NCI-H2196 treated with DMSO at 0.1 percent for 48 hours (cell line): ENCODE results near the gene PTPRN2.

Experiments
- DNase-seq: peaks from one replicate; lab custom pipeline; 2025; ENCODE audit not compliant: unreplicated experiment; lab: John Stamatoyannopoulos, UW

PTPRN2 gene

DNA sequence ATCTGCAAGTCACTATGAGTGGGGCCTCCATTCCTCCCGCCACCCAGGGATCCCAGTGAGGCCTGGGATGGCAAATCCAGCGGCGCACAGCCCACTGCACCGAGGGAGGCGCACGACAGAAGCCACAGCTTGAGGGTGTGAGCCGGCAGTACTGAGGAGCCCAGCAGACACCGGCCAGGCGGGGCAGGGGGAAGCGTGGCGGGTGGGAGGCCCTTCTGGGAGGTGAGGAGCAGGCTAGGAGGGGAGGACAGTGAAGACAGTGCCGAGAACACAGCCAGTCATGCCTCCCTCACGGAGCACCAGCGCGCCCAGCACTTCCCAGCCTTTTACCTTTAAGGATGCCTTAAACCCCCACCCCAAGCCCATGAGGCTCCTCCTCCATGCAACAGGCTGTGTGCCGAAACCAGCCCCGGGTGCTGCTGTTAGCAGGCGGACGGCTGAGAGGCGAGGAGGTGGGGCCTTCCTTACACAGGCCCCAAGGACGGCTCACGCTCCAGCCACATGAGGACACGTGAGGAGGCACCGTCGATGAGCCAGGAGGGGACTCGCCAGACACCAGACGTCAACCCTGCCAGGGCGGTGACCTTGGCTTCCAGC is 258.5 kb downstream of the PTPRN2 start:
- DNase-seq, result no peak

DNA sequence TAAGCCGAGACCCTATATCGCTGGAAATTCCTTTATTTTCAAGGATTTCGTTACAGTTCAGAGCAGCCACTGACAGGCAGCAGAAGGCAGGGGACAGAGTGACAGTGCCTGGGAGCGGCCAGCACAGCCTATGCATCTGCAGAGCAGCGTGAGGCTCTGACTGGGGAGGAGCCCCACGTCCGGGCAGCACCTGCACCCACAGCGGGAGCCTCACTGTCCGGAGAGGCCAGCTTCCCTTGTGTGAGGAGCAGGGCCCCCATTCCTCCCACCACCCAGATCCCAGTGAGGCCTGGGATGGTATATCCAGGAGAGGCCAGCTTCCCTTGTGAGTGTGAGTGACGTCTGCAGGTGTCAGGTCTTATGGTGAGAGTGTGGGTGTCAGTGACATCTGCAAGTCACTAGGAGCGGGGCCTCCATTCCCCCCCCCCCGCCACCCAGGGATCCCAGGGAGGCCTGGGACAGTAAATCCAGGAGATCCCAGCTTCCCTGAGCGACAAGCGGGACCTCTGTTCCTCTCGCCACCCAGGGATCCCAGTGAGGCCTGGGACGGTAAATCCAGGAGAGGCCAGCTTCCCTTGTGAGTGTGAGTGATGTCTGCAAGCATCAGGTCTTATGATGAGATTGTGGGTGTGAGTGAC is 259.1 kb downstream of the PTPRN2 start:
- DNase-seq, result no peak

DNA sequence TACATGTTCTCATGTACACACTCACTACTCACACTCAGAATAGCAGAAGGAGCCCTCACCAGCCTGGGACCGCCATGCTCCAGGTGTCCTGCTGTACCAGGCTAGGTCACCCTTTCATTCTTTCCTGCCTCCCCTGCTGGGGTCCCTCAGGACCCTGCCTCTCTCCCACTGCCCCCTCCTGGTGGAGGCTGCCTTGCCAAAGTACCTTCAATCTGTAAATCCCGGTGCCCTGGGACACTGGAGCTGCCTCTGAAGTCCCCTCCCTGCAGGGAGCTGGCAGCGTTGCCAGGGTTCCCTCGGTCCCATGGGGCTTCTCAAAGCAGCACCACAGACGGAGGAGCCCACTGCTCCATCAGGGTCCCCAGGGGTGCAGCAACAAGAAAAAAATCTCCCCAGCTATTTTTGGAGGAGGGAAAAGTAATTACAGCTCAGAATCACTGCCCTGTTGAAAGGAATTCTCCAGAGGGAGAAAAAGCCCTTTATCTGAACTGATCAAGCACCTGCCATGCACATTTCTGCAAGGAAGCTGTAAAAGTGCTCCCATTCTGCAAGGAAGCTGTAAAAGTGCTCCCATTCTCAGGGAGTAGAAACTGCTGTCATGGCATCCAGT is 259.9 kb downstream of the PTPRN2 start:
- DNase-seq, result no peak

DNA sequence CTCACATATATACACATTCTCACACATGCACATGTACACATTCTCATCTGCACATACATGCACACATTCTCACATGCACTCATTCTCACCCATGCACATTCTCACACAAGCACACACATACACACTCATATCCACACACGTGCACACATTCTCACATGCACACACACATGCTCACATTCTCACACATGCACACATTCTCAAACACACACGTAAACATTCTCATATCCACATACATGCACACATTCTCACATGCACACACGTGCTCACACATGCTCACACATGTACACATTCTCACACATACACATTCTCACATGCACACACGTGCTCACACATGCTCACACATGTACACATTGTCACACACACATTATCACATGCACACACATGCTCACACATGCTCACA is 260.6 kb downstream of the PTPRN2 start:
- no peak for DNase-seq

DNA sequence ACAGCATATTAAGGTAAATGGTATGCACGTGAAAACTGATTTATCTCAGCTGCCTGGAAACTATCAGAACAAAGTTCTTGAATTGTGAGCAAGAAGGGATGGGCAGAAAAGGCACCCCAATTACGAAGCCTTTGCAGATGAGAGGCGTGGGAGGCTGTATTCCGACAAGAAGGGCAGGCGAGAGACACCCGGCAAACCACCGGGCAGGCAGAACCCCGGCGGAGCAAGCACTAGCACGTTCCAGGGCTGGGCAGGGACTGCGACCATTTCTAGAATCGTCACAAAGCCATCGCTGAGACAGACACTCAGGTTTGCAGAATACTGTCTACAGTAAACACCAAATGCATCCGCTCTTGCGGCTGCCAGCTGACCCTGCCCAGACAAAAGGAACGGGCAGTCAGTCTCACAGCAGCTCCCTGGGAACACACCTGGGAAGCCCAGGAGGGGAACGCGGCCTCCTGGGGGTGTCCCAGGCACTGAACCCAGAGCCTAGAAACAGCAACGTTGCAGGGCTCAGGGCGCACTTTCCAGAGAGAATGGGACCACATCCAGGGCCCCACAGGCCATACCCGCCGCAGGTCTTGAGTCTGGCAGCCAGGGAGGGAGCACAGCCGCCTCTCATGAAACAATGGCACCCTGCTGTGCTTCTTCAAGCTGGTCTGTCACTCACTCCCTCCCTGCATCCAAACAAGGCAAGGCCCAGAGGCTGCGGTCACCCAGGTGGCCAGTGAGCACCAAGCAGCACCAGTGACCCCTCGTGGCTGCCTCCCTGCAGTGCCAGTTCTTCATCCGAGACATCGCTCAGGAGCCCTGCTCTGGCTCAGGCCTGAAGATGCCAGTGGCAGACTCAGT is 261.9 kb downstream of the PTPRN2 start:
- peak; percentile 49 for DNase-seq

DNA sequence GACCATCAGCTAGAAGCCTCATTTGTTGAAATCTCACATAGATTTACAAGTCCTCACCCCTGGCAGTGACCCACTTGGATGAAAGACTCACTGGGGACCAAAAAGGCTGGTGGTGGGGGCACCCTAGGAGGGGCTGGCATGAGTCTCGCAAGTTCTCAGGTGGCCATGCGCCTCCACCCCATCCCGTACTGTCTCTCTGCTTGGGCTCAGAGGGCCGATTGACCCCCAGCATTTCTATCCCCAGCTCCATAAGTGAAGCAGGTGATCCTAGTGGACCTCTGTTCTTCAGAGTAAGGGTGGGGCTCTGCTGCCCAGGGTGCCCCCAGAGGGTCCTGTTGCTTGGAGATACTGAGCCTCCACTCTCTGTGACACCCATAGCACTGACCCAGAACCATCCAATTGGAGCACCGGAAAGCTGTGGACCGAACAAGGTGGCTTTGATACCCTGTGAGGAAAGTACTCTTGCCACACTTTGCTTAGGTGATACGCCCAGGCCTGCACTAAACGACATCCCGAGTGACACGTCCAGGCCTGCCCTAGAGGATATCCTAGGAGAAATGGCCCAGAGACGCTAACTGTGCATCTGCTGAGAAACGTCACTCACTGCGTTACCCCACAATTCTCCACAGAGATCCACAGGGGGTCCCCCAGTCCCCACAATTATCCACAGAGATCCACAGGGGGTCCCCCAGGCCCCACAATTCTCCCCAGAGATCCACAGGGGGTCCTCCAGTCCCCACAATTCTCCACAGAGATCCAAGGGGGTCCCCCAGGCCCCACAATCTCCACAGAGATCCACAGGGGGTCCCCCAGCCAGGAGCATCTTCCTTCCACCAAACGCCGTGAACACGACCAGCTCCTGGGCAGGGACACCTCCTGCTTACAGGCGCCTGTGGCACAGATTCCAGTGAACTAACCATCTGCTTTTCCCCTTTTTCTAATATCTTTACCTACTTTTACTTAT is 262.9 kb downstream of the PTPRN2 start:
- no peak for DNase-seq

DNA sequence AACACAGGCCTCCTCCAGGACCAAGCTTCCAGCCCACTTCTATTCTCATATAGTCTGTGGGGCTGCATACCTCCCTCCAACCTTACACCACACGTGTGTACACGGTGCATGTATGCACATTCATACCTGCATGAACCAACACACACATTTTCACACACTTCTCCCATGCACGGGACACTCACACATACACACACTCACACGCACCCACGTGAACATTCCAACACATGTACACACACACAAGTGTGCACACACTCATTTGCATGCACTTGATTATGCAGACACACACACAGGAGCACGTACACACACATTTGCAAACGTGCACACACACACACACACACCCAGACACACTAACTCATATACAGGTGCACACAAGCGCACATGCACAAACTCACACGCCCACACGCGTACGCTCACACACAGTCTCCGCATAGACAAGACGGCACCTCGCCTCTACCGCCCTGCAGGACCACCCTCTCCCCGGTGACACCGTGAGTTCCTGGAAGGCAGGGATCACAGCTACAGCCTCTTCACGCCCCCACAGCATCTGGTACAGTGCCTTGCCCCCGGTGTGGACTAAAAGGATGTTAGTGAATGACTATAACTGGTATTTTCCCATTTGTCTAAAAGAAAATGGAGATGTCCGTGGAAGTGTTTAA is 263.8 kb downstream of the PTPRN2 start:
- DNase-seq, result no peak

DNA sequence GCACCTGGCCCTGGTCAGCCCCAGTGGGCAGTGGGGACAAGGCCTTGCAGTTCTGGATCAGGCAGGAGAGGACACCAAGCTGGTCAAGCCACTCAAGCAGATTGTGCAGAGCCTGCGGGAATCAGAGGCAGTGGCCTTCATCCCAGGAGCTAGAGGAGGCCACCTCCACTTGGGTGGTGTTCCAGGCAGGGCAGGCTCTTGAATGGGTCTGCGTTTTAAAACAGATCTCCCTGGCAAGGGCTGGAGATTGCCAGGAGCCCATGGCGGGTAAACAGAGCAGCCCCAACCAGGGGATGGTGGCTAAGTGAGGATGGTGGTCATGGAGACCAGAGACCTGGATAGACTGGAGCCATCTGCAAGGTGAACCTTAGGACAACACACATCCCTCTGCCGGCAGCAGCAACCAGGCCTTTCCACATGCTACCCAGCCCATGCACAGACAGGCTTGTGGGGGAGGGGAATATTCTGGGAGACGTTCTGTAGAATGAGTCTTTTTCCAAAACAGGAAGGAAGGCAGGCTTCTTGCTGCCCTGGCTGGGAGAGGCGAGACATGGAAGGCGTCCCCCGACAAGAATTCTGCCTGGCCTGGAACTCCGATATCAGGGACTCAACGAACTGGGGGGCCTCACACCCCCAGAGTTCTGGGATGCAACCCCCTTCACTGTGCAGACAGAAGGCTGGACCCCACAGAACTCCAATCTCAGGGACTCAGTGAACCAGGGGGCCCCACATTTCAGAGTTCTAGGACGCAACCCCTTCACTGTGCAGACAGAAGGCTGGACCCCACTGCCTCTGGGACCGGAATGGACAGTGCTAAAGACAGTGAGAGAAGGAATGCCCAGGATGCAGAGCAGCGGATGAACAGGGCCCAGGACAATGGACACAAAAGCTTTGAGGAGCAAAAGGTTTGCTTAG is 264.8 kb downstream of the PTPRN2 start:
- DNase-seq, result no peak

DNA sequence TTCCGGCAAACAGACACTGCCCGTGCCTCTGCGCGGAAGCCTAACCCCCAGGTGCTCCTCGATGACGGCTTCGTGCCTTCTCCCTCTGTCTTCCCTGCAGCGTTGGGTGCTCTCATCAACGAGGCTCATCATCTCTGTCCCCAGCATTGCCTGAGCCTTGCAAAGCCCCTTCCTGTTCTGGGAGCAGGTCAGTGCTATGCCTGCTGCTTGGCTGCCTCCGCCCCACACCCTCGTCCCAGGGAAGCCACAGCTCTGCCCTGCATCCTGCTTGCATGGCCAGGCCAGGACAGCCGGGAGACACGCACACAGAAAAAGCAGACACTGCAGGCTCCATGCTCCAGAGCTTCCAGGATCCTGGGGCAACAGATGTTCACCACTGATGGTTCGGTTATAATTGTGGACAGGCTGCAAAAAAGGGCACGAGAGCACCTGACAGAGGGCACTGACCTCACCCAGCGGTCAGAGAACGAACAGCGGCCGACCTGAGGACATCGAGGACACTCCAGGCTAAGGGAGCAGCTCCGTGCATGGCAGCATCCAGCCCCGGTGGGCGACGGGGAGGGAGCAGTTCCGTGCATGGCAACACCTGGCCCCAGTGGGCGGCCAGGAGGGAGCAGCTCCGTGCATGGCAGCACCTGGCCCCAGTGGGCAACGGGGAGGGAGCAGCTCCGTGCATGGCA is 265.5 kb downstream of the PTPRN2 start:
- no peak for DNase-seq

DNA sequence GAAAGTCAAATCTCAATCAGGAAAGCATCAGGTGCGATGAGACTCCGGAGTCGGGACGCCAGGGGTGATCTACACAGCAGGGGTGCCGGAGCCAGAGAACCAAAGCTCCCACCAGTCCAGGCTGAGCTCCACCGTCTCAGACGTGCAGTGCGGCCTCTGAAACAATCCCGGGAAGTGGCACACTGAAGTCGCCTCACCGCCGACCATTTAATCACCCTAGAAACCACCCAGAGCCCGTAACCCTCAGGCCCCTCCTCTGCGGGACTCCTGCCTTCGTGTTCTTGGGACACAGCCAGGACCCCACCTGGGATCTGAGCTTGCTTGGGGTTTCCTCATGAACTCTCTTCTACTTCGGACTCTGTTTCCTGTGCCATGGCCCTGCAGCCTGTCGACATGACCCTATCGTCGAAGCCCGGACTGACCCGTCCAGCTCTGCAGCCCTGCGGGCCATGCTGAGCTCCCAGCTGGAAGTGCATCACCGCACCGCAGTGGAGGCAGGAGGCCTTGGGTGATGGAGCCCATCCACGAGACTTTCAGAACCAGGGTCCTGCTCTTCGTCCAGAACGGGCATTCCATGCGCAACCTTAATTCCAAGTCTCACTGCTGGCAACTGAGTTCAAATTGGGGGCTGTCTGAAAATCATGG is 266.4 kb downstream of the PTPRN2 start:
- no peak for DNase-seq

DNA sequence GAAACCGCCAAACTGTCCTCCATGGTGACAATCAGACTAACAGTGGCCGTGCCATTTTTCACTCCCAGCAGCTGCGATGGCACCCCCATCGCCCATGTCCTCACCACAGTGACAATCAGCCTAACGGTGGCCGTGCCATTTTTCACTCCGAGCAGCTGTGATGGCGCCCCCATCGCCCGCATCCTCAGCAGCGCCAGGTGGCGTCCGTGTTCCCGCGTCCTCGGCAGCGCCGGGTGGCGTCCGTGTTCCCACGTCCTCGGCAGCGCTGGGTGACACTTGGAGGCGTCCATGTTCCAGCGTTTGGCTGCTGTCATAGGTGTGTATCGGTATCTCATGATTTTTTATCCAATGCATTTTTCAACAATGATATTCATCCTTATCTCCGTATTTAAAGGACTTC is 267.3 kb downstream of the PTPRN2 start:
- no peak for DNase-seq

DNA sequence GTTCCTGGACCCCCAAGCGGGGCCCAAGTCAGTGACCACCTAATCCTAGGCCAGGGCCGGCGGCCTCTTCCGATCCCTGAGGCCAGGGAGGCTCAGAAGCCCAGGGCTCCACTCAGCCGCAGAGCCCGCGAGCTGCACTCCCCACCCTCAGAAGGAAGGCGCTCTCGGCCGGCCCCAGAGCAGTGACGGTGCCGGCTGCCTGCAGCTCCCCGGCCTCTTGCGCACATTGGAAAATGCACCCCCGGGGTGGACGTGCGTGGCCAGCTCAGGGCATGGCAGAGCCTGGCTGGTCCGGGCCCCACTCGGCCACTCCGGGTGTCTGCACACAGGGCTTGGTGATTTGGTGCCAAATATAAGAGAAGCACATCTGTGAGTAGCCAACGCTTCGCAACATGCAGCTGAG is 269.1 kb downstream of the PTPRN2 start:
- DNase-seq, result no peak

DNA sequence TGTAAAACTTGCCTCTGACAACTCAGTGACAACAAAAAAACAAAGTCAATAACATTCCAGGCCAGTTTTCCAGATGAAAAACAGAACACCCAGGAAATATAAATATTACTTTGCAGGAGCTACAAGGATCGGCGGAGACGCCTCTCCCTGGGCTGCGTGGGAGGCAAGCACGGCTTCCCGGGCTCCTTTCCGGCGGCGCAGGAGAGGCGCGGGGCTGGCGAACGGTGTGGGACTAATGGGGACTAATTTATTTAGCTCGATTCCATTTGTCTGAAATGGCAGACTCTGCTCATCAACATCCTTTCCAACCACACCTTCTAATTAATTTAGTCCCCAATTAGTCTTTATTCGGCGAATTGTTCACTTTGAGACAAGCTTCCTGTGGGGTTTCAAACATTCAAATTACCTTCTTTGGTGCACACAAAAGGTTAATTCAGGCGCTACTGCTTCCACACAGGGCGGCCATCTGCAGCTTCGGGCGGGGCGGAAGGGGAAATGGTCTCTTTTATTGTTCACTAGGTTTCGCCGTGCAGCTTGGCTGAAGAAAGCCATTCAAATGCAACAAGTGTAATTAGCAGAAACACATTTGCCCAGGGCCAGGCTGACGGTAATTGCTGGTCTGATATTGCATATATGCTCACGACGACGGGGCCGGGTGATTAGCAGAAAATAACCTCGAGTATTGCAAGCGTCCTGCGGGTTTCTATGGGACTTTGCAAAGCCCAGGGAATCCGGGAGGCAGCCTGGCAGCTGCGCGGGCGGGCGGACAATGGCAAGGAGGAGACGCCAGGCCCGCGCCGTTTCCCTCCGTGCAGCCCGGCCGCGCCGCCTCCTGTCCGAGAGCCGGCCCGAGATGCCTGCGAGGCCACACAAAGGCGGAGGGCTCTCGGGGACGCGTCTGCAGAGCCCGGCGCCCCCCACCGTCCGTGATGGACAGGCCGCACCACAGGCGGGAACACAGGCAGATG is 270.1 kb downstream of the PTPRN2 start:
- no peak for DNase-seq

DNA sequence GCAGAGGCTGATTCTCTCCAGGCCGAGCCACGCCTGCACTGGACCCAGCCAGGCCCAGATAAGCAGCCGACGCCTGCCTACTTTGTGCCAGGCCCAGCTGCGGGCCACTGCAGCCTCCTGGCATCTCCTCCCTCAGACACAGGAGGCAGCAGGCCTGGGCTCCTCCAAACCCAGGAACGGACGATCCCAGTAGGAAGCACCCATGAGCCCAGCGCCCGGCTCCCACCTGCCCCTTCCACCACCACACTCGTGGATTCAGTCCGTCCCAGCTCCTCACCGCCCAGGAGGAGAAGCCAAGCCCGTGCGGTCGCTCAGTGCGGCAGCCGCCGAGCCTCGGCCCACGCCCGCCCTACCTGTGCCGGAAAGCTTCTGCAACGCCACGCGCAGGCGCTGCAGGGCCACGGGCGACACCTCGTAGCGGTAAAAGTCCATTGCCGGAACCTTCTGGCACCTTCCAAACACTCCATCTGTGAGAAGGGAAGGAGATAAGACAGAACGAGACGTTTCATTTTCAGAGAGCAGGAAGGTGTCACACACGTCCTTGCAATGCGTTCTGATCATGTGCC is 271.1 kb downstream of the PTPRN2 start:
- no peak for DNase-seq

DNA sequence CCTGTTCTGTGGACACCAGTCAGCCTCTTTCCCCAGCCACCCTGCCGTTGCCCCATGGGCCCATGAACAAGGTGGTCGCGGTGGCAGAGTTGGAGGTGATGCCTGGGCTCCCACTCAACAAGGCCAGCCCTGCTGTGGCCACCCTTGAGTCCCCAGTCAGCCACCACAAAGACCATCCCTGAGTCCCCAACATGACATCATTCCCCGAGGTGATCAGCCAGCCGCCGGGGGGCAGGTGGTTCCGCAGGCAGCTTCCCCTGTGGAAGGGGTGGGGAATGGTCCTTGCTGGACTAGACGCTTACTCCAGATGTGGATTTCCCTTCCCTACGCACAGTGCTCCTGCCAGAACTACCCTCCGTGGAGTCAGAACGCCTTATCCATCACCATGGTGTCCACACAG is 271.7 kb downstream of the PTPRN2 start:
- DNase-seq, result no peak

DNA sequence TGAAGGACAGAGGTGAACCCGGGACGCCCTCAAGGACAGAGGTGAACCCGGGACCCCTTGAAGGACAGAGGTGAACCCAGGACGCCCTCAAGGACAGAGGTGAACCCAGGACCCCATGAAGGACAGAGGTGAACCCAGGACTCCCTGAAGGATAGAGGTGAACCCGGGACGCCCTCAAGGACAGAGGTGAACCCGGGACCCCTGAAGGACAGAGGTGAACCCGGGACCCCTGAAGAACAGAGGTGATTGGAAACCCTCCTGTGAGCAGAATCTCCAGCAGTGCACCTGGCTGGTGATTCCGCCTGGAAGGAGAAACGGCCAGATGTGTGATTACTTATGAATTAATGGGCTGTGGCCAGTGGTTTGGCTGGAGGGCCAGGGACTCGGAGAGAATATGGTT is 272.3 kb downstream of the PTPRN2 start:
- DNase-seq, result no peak

DNA sequence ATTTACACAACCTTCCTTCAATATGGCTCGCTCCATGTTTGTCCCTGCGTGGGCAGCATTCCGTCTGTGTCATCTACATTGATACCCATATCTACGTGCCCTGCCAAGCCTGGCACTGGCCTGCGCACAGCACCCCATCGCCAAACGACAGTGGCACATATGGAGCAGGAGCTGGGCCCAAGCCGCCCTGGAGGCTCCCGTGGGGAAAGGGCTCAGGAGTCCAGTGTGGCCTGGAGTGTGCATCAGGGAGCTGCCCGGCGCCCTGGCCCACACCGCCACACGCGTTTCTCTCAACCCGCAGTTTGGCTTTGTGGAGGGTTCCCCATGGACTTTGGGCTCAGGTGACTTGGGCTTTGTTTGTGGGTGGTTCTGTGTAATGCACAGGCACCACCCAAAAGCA is 273.2 kb downstream of the PTPRN2 start:
- no peak for DNase-seq
